Activated CD4-positive, alpha-beta memory T cell treated with anti-CD3 and anti-CD28 coated beads for 36 hours (primary cell): ENCODE results near the gene HFM1. TPM values are rescaled to one million over a fixed set of nuclear protein-coding genes. Genes with fewer than 3 reads are reported as not detected.
A peak's percentile ranks its signal among the peaks of the same experiment; 100 is the strongest.
"Not testable (repeated sequence)": the region's sequence is repeated elsewhere in the genome, so short reads cannot be mapped to it uniquely, and the experiment has no call there.

Source experiments
- CTCF ChIA-PET: fragments of 350-600 bp; sonication (Branson Sonifier 250); formaldehyde crosslinking; loops from one replicate; lab custom pipeline; 2021; ENCODE audit warnings: antibody characterized with exemption, inconsistent platforms; lab: Charles Lee
- POLR2A ChIA-PET: fragments of 350-600 bp; sonication (Branson Sonifier 250); formaldehyde crosslinking; loops from one replicate; lab custom pipeline; 2021; ENCODE audit warnings: antibody characterized with exemption; lab: Charles Lee
- DNase-seq: peaks from one replicate; pipeline ENCODE4 v3.0.0-alpha.2; 2020
- H3K27ac Mint-ChIP-seq: one replicate; pipeline ENCODE4 v1.8.0; 2021; ENCODE audit warnings: mixed read lengths
- H3K27me3 Mint-ChIP-seq: one replicate; pipeline ENCODE4 v1.8.0; 2021; ENCODE audit warnings: mixed read lengths
- H3K36me3 Mint-ChIP-seq: one replicate; pipeline ENCODE4 v1.8.0; 2021; ENCODE audit warnings: mixed read lengths
- H3K4me1 Mint-ChIP-seq: one replicate; pipeline ENCODE4 v1.8.0; 2021; ENCODE audit warnings: low read depth, mixed read lengths
- H3K4me3 Mint-ChIP-seq: one replicate; pipeline ENCODE4 v1.8.0; 2021; ENCODE audit warnings: mild to moderate bottlenecking, mixed read lengths
- H3K9me3 Mint-ChIP-seq: one replicate; pipeline ENCODE4 v1.8.0; 2021; ENCODE audit warnings: mixed read lengths
- intact Hi-C: fragments of 100-400 bp; cut with micrococcal nuclease; formaldehyde crosslinking; loops from one replicate; pipeline ENCODE4 v1.15.1; 2023
- total RNA-seq, 2 experiments: library from RNA; stranded (reverse); gene quantifications; one replicate each; pipeline ENCODE4 v1.2.3, GENCODE V29; 2021

HFM1 gene, protein sequence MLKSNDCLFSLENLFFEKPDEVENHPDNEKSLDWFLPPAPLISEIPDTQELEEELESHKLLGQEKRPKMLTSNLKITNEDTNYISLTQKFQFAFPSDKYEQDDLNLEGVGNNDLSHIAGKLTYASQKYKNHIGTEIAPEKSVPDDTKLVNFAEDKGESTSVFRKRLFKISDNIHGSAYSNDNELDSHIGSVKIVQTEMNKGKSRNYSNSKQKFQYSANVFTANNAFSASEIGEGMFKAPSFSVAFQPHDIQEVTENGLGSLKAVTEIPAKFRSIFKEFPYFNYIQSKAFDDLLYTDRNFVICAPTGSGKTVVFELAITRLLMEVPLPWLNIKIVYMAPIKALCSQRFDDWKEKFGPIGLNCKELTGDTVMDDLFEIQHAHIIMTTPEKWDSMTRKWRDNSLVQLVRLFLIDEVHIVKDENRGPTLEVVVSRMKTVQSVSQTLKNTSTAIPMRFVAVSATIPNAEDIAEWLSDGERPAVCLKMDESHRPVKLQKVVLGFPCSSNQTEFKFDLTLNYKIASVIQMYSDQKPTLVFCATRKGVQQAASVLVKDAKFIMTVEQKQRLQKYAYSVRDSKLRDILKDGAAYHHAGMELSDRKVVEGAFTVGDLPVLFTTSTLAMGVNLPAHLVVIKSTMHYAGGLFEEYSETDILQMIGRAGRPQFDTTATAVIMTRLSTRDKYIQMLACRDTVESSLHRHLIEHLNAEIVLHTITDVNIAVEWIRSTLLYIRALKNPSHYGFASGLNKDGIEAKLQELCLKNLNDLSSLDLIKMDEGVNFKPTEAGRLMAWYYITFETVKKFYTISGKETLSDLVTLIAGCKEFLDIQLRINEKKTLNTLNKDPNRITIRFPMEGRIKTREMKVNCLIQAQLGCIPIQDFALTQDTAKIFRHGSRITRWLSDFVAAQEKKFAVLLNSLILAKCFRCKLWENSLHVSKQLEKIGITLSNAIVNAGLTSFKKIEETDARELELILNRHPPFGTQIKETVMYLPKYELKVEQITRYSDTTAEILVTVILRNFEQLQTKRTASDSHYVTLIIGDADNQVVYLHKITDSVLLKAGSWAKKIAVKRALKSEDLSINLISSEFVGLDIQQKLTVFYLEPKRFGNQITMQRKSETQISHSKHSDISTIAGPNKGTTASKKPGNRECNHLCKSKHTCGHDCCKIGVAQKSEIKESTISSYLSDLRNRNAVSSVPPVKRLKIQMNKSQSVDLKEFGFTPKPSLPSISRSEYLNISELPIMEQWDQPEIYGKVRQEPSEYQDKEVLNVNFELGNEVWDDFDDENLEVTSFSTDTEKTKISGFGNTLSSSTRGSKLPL (N-terminal part only)
- total RNA-seq: not detected

DNA sequence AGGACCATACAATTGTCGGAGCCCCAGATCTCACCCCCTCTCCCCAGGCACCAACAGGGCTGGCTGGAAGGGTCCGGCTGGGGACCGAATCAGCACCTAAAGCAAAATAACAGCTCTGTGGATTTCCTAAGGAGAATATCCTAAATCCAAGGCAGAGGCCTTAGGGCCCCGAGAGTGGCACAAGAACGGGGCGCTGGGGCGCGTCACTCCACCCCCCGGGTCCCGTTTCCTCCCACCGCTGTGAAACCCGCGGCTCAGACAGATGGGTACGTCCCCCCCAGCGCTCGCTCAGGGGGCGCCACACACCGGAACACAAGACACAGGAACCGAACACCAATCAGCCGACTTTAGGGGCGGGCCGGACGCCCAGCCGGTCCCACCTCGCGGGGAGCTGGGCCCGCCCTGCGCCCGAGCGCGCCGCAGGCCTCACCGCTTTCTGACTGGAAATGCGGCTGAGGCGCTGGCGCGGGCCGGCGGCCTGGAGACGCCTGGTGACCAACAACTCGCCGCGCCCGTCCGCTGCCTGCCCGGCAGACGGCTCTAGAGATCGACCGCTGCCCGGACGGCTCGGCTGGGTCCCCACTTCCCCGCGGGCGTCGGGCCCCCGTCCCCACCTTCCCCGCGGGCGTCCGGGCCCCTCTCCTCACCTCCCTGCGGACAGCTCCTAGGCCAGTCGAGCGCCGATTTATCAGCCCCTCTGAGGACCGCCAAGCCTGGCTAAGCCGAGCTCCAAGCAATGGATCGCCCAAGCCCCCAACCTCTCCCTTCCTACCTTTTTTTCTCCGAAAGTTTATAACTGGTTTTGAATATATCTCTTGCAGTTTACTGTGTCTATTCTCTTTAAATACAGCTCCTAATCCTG, at the start of gene HFM1:
Gene HFM1, minus strand, starts transcription at position 687 of the 862 bp plus-strand sequence. CDS start 3,755 bp downstream, outside the sequence.
- ChIA-PET POLR2A (no interaction called here), CTCF (interaction anchor here (1.0 to 1.2 kb wide), 2 partner anchors 238 to 239 kb away, joined by 3 read pairs; no protein-coding TSS in a partner anchor)
- Mint-ChIP-seq H3K4me3 (peak within 1 kb of the TSS; percentile 55), H3K9me3 (no peaks in the 10 kb centered on the region), H3K36me3 (no peaks in the 10 kb centered on the region), H3K4me1 (peaks cover 4% of the 10 kb centered on the region), H3K27ac (no peak within 1 kb of the TSS), H3K27me3 (peaks cover 37% of the 10 kb centered on the region)
- intact Hi-C loops: loop anchor here (10.0 kb wide), 1 partner anchor 520 kb away; no protein-coding TSS in a partner anchor
- peak; percentile 50 for DNase-seq

DNA sequence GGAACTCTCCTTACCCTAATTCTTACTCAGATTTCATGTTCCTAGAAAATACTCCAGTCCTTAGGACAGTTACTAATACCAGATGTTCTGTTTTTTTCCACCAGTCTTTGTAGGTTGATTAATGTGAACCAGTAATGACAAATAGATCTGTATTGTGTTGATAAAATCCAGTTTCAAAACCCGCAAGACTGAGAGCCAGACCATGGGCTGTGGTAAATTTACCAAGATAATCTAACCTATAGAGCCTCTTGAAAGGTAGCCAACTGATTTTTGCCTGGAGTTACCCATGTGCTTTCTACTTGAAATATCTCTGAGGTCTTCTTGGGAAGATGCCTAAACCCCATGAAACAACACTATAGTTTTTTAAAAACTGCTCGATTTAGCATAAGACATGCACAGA, 49.5 kb upstream of the HFM1 start:
- Mint-ChIP-seq H3K36me3 (no peaks in the 10 kb centered on the region), H3K4me3 (no peak overlapping the region), H3K27ac (no peak overlapping the region), H3K27me3 (peaks cover 5% of the 10 kb centered on the region), H3K4me1 (no peaks in the 10 kb centered on the region), H3K9me3 (no peaks in the 10 kb centered on the region)
- intact Hi-C loops: no loop called here
- POLR2A ChIA-PET: no interaction called here
- CTCF ChIA-PET: no interaction called here
- no peak for DNase-seq

DNA sequence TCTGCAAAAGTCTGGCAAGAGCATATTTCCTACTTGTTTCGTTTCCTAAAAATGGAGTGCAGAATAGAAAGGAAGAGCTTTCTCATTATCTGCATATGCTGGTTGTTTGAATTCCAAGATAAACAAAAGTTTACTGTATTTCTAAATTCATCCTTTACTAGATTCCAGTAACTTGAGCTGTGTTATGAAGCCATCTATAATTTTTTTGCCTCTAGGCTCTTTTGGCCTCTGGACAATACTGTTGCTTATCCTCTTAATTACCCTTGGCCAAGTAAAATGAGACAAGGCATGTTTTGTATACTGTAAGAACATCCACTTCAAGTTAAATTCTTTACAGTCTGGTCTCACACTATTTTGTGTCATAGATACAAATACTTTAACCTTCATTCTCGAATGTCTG, 45.6 kb upstream of the HFM1 start:
- no peak for DNase-seq
- Mint-ChIP-seq H3K27ac (no peak overlapping the region), H3K36me3 (no peaks in the 10 kb centered on the region), H3K27me3 (peaks cover 5% of the 10 kb centered on the region), H3K4me1 (no peaks in the 10 kb centered on the region), H3K9me3 (no peaks in the 10 kb centered on the region), H3K4me3 (no peak overlapping the region)
- ChIA-PET POLR2A (no interaction called here), CTCF (interaction anchor here (1.1 kb wide), 1 partner anchor 10 kb away, joined by 3 read pairs; no protein-coding TSS in a partner anchor)
- intact Hi-C loops: no loop called here

DNA sequence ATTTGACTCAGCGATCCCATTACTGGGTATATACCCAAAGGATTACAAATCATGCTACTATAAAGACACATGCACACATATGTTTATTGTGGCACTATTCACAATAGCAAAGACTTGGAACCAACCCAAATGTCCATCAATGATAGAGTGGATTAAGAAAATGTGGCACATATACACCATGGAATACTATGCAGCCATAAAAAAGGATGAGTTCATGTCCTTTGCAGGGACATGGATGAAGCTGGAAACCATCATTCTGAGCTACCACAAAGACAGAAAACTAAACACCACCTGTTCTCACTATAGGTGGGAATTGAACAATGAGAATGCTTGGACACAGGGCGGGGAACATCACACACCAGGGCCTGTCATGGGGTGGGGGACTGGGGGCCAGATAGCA, 43.1 kb upstream of the HFM1 start:
- intact Hi-C loops, H3K27me3 Mint-ChIP-seq, DNase-seq, H3K4me1 Mint-ChIP-seq, CTCF ChIA-PET, POLR2A ChIA-PET, H3K27ac Mint-ChIP-seq, H3K4me3 Mint-ChIP-seq, H3K36me3 Mint-ChIP-seq: not testable (repeated sequence)
- peaks cover 11% of the 10 kb centered on the region for H3K9me3 Mint-ChIP-seq

DNA sequence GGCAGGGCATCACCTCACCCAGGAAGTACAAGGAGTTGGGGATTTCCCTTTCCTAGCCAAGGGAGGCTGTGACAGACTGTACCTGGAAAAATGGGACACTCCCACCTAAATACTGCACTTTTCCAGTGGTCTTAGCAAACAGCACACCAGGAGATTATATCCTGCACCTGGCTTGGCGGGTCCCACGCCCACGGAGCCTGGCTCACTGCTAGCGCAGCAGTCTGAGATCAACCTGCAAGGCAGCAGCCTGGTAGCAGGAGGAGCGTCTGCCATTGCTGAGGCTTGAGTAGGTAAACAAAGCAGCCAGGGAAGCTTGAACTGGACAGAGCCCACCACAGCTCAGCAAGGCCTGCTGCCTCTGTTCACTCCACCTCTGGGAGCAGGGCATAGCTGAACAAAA, 37.3 kb upstream of the HFM1 start:
- peaks cover 23% of the 10 kb centered on the region for H3K27me3 Mint-ChIP-seq
- DNase-seq, H3K4me1 Mint-ChIP-seq, H3K36me3 Mint-ChIP-seq, H3K4me3 Mint-ChIP-seq, H3K27ac Mint-ChIP-seq, intact Hi-C loops, CTCF ChIA-PET, POLR2A ChIA-PET: not testable (repeated sequence)
- peaks cover 13% of the 10 kb centered on the region for H3K9me3 Mint-ChIP-seq

DNA sequence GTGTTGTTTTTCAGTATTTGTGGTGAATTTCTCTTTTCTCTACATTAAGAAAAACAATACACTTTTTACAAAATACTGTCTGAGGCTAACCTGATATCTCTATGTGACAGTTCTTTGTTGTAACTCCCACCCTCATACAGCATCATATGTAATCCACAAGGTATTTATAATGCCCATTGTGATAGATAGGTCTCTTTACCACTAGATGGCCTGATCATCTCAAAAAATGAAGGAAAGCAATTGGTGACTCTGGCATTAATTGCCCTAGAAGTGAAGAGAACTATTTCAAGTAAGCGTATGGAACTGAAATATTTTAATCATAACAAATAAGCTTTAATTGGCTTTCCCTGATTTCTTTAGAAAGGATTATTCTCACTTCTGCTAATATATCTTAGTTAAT, 36.2 kb upstream of the HFM1 start:
- H3K27me3 Mint-ChIP-seq: peaks cover 25% of the 10 kb centered on the region
- intact Hi-C loops: no loop called here
- H3K27ac Mint-ChIP-seq: no peak overlapping the region
- no peak for DNase-seq
- ChIA-PET POLR2A (no interaction called here), CTCF (interaction anchor here (0.6 to 0.9 kb wide), 2 partner anchors 9 to 122 kb away, joined by 3 read pairs; no protein-coding TSS in a partner anchor)
- H3K4me1 Mint-ChIP-seq: no peaks in the 10 kb centered on the region
- peaks cover 7% of the 10 kb centered on the region for H3K36me3 Mint-ChIP-seq
- H3K4me3 Mint-ChIP-seq: no peak overlapping the region
- H3K9me3 Mint-ChIP-seq: peaks cover 13% of the 10 kb centered on the region

DNA sequence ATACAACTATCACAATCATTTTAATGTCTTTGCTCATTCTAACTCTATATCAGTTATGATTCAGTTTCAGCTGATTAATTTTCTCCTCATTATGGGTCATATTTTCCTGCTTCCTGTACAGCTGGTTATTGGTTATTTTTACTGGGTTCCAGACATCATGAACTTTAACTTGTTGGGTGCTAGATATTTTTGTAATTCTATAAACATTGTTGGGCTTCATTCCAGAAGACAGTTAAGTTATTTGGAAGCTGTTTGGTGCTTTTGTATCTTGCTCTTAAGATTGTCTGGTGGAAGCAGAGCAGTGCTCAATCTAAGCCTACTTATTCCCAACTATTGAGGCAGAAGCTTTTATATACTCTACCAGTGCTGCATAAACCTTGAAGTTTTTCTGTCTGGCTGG, 34.4 kb upstream of the HFM1 start:
- intact Hi-C loops: no loop called here
- POLR2A ChIA-PET: no interaction called here

DNA sequence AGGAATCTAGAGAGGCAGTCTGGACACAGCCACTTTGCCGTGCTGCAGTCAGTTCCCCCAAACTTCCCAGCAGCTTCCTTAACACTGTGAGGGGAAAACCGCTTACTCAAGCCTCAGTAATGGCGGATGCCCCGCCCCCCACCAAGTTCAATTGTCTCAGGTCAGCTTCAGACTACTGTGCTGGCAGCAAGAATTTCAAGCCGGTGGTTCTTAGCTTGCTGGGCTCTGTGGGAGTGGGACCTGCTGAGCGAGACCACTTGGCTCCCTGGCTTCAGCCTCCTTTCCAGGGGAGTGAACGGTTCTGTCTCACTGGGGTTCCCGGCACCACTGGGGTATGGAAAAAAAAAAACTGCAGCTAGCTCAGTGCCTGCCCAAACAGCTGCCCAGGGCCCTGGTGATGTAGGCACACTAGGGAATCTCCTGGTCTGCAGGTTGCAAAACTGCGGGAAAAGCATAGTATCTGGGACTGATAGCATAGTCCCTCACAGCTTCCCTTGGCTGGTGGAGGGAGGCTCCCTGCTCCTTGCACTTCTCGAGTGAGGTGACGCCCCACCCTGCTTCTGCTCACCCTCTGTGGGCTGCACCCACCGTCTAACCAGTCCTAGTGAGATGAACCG, 23.7 kb upstream of the HFM1 start:
- no peak overlapping the region for H3K27ac Mint-ChIP-seq
- DNase-seq: no peak
- H3K9me3 Mint-ChIP-seq: no peaks in the 10 kb centered on the region
- no peak overlapping the region for H3K4me3 Mint-ChIP-seq
- ChIA-PET POLR2A (no interaction called here), CTCF (no interaction called here)
- peaks cover 24% of the 10 kb centered on the region for H3K27me3 Mint-ChIP-seq
- no peaks in the 10 kb centered on the region for H3K4me1 Mint-ChIP-seq
- no peaks in the 10 kb centered on the region for H3K36me3 Mint-ChIP-seq
- intact Hi-C loops: no loop called here

More for the DNA sequence above, 34.4 kb upstream of the HFM1 start:
- no peak for DNase-seq
- Mint-ChIP-seq H3K4me1 (no peaks in the 10 kb centered on the region), H3K27me3 (peaks cover 24% of the 10 kb centered on the region), H3K9me3 (peaks cover 11% of the 10 kb centered on the region), H3K36me3 (peaks cover 5% of the 10 kb centered on the region), H3K4me3 (no peak overlapping the region), H3K27ac (no peak overlapping the region)
- CTCF ChIA-PET: no interaction called here

DNA sequence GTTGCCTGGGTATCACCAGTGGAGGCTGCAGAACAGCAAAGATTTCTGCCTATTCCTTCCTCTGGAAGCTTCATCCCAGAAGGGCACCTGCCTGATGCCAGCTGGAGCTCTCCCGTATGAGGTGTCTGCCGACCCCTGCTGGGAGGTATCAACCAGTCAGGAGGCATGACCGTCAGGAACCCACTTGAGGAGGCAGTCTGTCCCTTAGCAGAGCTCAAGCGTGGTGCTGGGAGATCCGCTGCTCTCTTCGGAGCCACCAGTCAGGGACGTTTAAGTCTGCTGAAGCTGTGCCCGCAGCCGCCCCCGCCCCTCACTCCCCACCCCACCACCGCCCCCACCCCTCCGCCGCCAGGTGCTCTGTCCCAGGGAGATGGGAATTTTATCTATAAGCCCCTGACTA, 23.1 kb upstream of the HFM1 start:
- Mint-ChIP-seq H3K36me3 (no peaks in the 10 kb centered on the region), H3K27me3 (peaks cover 29% of the 10 kb centered on the region), H3K9me3 (peaks cover 4% of the 10 kb centered on the region), H3K27ac (no peak overlapping the region), H3K4me3 (no peak overlapping the region), H3K4me1 (no peaks in the 10 kb centered on the region)
- DNase-seq: no peak
- CTCF ChIA-PET: no interaction called here
- POLR2A ChIA-PET: no interaction called here
- intact Hi-C loops: no loop called here

DNA sequence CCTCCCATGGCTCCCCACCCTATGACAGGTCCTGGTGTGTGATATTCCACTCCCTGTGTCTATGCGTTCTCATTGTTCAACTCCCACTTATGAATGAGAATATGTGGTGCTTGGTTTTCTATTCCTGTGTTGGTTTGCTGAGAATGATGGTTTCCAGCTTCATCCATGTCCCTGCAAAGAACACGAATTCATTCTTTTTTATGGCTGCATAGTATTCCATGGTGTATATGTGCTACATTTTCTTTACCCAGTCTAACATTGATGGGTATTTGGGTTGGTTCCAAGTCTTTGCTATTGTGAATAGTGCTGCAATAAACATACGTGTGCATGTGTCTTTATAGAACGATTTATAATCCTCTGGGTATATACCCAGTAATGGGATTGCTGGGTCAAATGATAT, 17.9 kb upstream of the HFM1 start:
- DNase-seq, H3K27ac Mint-ChIP-seq, H3K36me3 Mint-ChIP-seq, POLR2A ChIA-PET, CTCF ChIA-PET, H3K4me1 Mint-ChIP-seq, H3K9me3 Mint-ChIP-seq, intact Hi-C loops, H3K4me3 Mint-ChIP-seq: not testable (repeated sequence)
- H3K27me3 Mint-ChIP-seq: peaks cover 21% of the 10 kb centered on the region

DNA sequence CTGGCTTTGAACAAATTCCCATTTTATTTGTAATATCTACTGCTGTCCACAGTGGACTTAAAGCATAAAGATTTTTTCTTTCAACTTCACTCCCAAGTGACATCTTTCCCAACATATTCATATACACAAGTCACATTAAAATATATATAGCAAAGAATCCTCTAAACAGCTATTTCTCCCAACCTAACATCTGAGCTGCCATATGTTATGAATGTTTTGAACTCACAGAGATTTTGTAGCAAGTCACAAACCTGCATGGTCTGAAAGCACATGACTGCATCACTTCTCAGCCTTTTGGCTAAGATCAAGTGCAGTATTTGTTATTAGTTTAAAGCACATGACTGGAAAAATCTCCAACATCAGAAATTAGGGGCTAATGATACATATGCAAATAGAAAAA, 7.7 kb upstream of the HFM1 start:
- H3K36me3 Mint-ChIP-seq: no peaks in the 10 kb centered on the region
- POLR2A ChIA-PET: no interaction called here
- no peaks in the 10 kb centered on the region for H3K9me3 Mint-ChIP-seq
- intact Hi-C loops: no loop called here
- no peaks in the 10 kb centered on the region for H3K4me1 Mint-ChIP-seq
- H3K27ac Mint-ChIP-seq: no peak overlapping the region
- H3K4me3 Mint-ChIP-seq: no peak overlapping the region
- peaks cover 2% of the 10 kb centered on the region for H3K27me3 Mint-ChIP-seq
- DNase-seq: no peak
- CTCF ChIA-PET: interaction anchor here (0.9 kb wide), 1 partner anchor 130 kb away, joined by 3 read pairs; no protein-coding TSS in a partner anchor
